Fibroblast of peridontal ligament (primary cell): Measurements from ENCODE around the gene IRF5.

Source experiments
- DNase-seq: peaks from one replicate; pipeline ENCODE4 v3.0.0-alpha.2; 2010; ENCODE audit errors: extremely low read depth

Gene IRF5

GRCh38 chr7:128920913-128921582 lies 16.7 kb upstream of the IRF5 start:
- DNase-seq = no peak

GRCh38 chr7:128921866-128922440 lies 15.8 kb upstream of the IRF5 start:
- DNase-seq = no peak

- DNase-seq = no peak
These were observed 15.0 kb upstream of the IRF5 start for GRCh38 chr7:128922496-128923410.

- no peak for DNase-seq
These were observed 14.3 kb upstream of the IRF5 start for GRCh38 chr7:128923411-128923800.

GRCh38 chr7:128924707-128925588 lies 12.8 kb upstream of the IRF5 start:
- DNase-seq = no peak

GRCh38 chr7:128928159-128928813 lies 9.4 kb upstream of the IRF5 start:
- DNase-seq = no peak

- no peak for DNase-seq
These were observed 8.6 kb upstream of the IRF5 start for GRCh38 chr7:128928882-128929788.

GRCh38 chr7:128931190-128931798 lies 6.4 kb upstream of the IRF5 start:
- DNase-seq = no peak

- no peak for DNase-seq
These were observed 5.5 kb upstream of the IRF5 start for GRCh38 chr7:128931965-128932861.

- DNase-seq = no peak
These were observed 4.9 kb upstream of the IRF5 start for GRCh38 chr7:128932862-128933179.

- DNase-seq = no peak
These were observed 4.4 kb upstream of the IRF5 start for GRCh38 chr7:128933180-128933891.

GRCh38 chr7:128934361-128935341 lies 3.1 kb upstream of the IRF5 start:
- DNase-seq = no peak

- no peak for DNase-seq
These were observed 2.4 kb upstream of the IRF5 start for GRCh38 chr7:128935342-128935730.

- DNase-seq = no peak
These were observed 929 bp upstream of the IRF5 start for GRCh38 chr7:128936798-128937197.

GRCh38 chr7:128937271-128937646 lies 468 bp upstream of the IRF5 start:
- DNase-seq = no peak

GRCh38 chr7:128938544-128939074 lies 882 bp downstream of the IRF5 start:
- no peak for DNase-seq
